C4-2B (cell line): ENCODE measurements around the gene RIPOR2.

Source experiments
- CTCF ChIP-seq: fragments of 450-650 bp; conservative IDR thresholded peaks from 2 replicates; pipeline ENCODE4 v1.5.1; 2017; ENCODE audit warnings: mild to moderate bottlenecking
- ZFX ChIP-seq: fragments of 450-650 bp; IDR thresholded peaks from 2 replicates; pipeline ENCODE4 v1.6.1; 2017

DNA sequence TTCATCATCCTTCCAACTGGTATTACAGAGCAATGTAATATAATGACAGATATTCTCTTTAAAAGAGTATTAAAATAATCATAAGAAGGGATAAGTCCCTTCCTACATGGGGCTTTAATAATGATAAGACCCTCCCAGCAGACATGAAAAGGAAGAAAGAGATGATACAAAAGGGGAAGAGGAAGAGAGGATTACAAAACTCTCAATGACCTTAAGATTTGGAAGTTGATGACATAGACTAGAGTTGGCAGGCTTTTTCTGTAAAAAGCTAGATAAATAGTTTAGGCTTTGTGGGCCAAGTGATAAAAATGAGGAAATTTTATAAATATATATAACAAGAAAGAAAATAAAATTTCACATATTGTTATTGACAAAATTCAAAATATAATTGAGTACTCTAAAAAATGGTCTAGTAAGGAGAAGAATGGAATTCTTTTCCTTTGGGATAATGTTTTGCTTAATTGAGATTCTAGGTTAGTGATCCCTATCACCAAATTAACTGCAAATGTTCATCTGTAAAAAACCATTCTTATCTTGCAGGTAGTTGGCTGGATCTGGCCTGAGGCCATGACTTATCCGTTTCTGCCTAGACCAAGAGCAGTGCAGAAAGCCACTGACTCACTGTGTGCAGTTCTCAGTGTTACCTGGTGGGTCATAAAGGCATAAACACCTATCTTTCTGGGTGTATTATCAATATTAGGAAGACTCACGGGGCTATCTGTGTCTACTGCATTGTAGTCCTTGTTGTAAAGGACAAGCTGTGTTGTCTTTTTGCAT lies 11.0 kb downstream of the RIPOR2 start:
- TF ChIP-seq CTCF (no peak; the same call in 1 of the 2 replicates), ZFX (no peak)
